Activated CD8-positive, alpha-beta memory T cell treated with anti-CD3 and anti-CD28 coated beads, Interleukin-2, amount 50 U/mL, for 24 hours (primary cell): Measurements from ENCODE around the gene HDDC3.
A peak's percentile ranks its signal among the peaks of the same experiment; 100 is the strongest.

Source experiments
- DNase-seq: peaks from one replicate; pipeline ENCODE4 v3.0.0-alpha.2; 2020; ENCODE audit errors: extremely low read depth

The HDDC3 gene

DNA sequence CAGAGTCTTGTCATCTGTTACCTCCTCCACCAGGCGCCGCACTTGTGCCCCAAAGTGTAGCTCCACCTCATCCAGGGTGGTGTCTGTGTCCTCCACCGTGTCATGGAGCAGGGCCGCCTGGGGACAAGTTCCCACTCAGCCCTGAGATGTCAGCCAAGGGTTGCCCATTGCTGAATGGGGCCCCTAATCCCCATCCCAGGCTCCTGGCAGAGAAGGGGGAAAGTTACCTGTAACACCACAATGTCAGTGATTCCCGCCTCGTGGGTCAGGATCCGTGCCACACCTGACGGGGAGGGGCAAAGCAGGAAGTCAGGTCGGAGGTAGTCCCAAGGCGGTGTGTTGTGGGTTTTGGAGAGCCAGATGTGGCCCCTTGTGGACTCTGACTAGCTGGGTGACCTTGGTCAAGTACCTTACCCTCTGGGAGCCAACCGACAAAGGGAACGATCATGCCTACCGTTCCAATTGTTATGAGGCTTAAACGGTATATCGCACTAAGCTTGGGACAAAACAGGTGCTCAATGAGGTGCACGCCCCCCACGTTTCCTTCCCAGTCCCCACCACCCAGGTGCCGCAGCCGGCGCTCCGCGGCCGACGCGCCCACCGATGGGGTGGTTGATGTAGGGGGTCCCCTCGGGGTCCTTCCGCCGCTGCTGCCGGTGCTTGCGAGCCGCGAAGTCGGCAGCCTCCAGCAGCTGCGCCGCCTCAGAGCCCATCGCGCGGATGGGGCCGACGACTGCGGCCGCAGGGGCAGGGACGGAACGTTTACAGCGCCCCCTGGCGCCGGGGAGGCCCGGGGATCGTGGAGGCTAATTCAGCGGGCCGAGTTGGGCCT is at the start of gene HDDC3:
Gene HDDC3, minus strand, starts transcription at position 722 of the 832 bp plus-strand sequence. Its CDS starts 9 bp downstream, at position 713.
- DNase-seq = peak; percentile 71

GRCh38 chr15:90982135-90982534 is 49.8 kb upstream of the HDDC3 start:
- no peak for DNase-seq

DNA sequence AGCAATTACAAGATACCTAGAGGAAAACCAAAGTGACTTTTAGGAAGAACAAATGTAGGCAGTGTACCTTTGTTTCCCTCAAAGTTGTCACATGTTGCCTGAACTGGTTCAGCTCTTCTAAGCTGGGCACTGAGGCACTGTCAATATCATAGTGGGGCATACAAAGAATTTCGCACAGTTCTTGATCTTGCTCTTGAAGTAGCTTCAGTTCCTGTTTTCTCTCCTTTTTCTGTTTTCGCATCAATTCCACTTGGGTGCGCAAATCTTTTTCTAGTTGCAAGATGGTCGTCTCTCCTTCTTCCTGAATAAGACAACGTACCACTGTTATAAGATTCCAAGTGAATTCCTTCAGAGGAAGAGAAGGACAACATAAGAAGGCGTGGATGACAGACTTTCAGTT is 49.3 kb upstream of the HDDC3 start:
- DNase-seq = no peak

DNA sequence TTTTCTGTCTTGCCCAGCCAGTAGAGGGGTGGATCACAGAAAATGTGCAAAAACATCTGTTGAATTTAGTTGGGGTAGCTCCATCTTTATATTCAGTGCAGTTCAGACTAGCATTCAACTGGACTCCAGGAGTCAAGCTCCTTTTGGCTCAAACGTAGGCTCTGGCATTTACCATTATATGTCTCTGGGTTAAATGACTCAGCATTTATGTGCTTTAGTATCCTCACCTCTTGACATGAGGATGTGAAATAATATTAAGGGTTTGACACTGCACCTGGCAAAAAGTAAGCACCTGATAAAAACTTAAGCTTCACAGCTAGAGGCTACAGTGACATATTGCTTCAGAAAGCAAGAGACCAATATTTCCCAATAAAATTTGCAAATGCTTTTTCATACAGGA is 47.2 kb upstream of the HDDC3 start:
- no peak for DNase-seq

DNA sequence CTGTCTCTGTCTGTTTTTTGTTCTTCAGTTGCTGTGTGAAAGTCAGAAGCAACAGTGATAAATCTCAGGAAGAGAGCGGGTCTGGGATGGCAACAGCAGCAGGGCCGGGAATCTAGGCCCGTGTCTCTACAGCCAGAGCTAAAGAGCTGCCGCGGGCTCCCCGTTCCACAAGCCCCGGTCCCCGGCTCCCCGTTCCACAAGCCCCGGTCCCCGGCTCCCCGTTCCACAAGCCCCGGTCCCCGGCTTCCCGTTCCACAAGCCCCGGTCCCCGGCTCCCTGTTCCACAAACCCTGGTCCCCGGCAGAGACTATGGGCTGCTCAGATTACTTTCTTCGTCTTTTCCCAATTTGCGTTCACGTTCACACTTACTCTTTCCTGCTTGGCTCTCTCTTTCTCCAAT is 41.9 kb upstream of the HDDC3 start:
- no peak for DNase-seq

DNA sequence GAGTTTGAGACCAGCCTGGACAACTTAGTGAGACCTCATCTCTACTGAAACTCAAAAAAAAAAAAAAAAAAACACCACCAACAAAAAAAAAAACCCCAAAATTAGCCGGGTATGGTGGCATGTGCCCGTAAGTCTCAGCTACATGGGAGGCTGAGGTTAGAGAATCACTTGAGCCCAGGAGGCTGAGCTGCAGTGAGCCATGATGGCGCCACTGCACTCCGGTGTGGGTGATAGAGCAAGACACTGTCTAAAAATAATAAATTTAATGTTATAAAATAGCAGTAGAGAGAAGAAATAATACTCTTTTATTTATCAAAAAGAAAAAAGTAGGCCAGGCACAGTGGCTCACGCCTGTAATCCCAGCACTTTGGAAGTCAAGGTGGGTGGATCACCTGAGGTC is 39.8 kb upstream of the HDDC3 start:
- no peak for DNase-seq

DNA sequence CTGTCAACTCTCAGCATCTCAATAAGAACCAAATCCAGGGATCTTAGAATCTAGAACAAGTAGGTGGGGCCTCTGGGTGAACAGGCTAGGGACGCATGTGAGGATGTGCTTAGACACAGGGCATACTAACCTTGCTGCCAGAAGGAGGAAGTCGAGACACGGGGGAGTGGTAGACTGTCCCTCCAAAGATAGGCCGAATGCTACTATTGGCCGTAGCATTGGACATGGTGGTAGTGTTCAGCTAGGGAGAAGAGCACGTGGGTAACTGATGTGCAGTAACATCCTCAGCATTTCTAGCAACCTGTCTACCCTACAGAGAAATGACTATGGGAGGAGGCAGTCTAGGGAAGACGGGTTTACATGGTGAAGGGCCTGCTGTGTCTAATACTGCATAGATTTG is 37.9 kb upstream of the HDDC3 start:
- DNase-seq = no peak

DNA sequence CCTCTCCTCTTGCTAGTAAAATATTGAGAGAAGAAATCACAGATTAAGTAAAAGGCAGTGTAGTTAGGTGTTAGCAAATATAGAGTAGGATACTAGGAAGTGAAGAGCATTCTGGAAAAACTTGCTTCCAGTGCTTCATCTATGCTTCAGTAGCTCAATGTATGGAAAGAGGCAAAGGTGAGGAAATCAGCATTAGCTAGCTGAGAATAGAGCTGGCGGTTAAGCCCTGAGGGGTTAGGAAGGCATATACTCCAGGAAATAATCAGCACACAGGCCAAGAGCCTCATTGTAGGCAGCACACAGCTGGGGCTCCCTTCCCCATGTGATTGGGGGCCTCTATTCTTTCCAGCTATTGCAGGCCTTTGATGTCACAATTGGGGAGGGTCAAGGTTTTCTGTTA is 36.1 kb upstream of the HDDC3 start:
- no peak for DNase-seq

GRCh38 chr15:90967206-90967605 is 34.9 kb upstream of the HDDC3 start:
- no peak for DNase-seq

- DNase-seq = no peak
Observed at GRCh38 chr15:90966262-90966661, 33.9 kb upstream of the HDDC3 start.

DNA sequence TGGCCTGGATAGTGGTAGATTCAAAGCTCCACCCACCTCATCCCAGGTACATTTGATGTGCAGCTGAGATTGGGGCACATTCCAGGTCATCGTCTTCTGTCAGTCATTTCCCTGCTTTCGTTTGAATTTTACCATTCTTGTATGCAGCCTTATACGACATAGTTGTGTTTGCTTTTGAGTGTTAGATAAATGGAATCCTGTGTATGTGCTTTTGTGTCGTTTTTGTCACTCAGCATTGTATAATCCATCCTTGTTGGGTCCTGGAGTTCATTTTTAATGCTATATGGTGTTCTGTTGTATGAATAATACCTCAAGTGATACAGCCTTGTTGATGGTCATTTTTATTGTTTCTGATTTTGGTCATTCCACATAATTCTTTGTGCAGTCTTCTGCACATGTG is 29.7 kb upstream of the HDDC3 start:
- no peak for DNase-seq

GRCh38 chr15:90960298-90961091 is 28.1 kb upstream of the HDDC3 start:
- no peak for DNase-seq

GRCh38 chr15:90959894-90960293 is 27.5 kb upstream of the HDDC3 start:
- no peak for DNase-seq

DNA sequence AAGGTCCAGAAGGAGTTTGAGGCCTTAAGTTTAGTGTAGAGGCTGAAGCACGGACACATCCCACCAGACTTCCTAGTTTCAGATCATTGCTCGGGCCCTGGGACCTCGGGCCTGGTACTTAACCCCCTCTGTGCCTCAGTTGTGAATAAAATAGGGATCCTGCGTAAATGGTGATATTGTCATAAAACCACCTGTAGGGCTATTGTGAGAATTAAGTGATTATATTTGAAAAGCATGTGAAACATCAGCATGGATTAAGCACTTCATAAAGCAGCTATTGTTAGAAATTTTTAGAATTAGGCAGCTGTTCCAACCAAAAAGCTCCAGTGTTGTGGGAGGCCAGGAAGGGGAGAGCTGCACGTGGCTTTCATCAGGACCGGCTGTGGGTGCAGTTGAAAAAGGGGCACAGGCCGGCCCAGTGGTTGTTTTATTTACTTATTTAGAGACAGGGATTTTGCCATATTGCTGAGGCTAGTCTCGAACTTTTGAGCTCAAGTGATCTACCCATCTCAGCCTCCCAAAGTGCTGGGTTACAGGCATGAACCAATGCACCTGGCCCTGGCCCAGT is 26.8 kb upstream of the HDDC3 start:
- DNase-seq = no peak

- DNase-seq = no peak
Observed at GRCh38 chr15:90957791-90958190, 25.4 kb upstream of the HDDC3 start.

GRCh38 chr15:90957031-90957790 is 24.9 kb upstream of the HDDC3 start:
- no peak for DNase-seq

DNA sequence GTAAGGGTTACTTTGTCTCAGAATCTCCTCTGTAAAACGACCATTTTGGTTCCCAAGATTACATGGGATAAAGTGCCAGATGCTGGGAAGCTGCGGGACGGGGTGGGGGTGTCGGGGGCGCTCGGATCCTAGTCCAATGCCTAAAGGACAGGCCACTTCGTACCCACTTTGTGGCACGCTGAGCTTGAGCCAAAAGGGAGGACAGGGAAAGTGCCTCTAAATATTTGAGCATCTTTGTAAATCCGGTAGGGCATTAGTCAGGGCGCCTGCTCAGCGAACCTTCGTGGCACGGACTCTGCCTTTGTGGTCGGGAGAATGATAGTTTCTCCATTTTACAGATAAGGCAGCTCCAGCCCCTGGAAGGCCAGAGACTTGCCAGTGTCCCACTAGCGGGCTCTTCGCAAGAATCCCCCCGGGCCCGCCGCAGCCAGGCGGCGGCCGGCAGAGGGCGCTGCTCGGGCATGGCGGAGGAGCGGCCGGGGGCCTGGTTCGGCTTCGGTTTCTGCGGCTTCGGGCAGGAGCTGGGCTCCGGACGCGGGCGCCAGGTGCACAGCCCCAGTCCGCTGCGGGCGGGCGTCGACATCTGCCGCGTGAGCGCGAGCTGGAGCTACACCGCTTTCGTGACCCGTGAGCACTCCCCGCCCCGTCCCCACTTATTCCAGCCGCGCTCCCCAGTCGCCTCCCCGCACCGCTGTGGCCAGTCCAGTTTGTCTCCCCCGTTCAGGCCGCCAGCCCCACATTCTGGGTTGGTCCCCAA is 24.1 kb upstream of the HDDC3 start:
- no peak for DNase-seq

GRCh38 chr15:90955624-90956273 is 23.4 kb upstream of the HDDC3 start:
- no peak for DNase-seq

DNA sequence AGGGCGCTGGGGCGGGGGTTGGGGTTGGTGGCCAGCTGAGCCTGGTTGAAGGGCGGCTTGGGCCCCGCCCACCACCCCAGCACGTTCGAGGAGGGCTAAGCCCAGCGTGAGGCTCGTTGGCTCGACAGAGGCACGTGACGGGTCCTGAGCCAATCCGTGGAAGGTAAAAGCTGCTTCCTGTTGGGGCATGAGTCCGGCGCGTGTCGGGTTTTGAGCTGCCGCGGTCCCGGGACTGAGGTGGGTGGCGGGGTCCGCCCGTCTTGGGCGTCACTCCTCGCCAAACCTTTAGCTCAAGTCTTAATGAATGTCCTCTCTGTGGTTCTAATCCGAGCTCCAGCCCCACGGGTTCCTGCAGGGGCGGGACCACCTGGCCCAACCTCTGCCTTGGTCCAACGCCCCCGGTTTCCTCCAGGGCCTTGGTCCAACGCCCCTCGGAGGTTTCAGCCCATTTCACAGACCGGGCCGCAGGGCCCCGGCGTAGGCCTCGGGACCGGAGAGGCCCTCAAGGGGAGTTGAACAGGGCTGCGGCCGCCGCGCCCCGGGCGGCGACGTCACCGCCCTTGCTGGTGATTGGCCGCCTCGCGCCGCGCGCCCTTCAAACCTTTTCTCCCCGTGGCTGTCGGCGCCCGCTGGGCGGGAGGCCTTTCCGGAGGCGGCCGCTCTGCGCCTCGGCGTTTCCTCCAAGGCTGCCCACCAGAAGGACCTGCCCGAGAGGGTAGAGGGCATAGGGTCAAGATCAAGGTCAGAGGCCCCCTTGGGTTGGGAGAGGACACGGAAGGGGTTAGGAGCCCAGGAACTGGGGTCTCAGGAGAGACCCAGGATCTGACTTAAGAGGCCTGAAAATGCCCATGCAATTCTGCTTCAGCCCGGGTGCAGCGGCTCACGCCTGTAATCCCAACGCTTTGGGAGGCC is 22.6 kb upstream of the HDDC3 start, which contains the start of gene RCCD1:
Gene RCCD1, plus strand, starts transcription at position 173 of the 912 bp plus-strand sequence. CDS start 1,851 bp downstream, outside the sequence.
- peak; percentile 74 for DNase-seq
